UCSD-AML1 (cell line): ENCODE results near the gene RBMS1.

Experiments
- DNase-seq: peaks from one replicate; lab custom pipeline; 2025; ENCODE audit not compliant: unreplicated experiment; lab: John Stamatoyannopoulos, UW

Gene RBMS1

DNA sequence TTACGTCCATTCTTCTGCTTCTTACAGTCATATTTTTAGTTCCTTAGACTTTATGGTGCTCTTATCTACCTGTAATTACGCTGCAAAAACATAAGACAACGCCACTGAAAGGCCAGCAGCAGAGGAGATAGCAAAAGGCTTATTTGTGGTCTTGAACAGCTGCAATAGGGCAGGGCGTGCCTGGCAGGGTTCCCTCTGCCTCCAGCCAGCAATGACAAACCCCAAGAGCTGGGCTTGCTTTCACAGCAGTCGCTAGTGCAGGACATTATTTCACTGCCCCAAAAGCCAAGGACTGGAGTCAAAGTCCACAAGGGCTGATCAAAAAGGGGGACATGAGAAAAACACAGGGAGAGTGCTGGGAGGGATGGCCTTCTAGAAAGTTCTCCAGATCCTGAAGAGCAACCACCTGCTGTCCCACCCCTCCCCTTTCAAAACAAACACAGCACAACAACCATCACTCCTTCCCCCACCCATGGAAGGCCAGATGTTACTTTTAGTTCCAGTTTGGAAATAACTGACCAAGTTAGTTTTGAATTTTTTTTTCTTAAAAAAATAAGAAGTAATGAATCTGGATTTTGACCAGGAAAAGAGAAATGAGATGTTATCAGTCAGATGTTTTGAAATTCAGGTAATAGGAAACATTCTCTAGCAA lies 127.8 kb downstream of the RBMS1 start:
- no peak for DNase-seq

GRCh38 chr2:160364364-160364763 lies 129.2 kb downstream of the RBMS1 start:
- no peak for DNase-seq

- no peak for DNase-seq
These were observed 129.6 kb downstream of the RBMS1 start for GRCh38 chr2:160363961-160364360.

DNA sequence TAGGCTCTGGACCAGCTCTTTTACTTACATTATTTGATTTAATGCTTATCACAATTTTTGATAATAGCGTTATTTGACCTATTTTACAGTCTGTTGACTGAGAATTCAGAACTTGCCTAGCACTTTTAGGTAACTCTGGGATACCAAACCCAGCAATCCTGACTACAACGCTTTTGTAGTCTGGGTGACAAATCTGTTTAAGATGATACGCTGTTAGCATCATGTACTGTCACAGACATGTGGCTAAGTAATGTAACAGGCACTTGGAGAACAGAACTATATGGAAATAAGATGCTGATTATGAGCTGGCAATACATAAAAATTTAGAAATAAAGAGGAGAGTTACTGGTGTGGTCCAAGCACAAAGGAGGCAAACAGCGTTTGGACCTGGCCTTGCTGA lies 130.6 kb downstream of the RBMS1 start:
- no peak for DNase-seq

GRCh38 chr2:160362541-160362940 lies 131.1 kb downstream of the RBMS1 start:
- DNase-seq, result no peak

GRCh38 chr2:160362018-160362417 lies 131.6 kb downstream of the RBMS1 start:
- DNase-seq, result no peak

GRCh38 chr2:160360089-160360757 lies 133.4 kb downstream of the RBMS1 start:
- no peak for DNase-seq

DNA sequence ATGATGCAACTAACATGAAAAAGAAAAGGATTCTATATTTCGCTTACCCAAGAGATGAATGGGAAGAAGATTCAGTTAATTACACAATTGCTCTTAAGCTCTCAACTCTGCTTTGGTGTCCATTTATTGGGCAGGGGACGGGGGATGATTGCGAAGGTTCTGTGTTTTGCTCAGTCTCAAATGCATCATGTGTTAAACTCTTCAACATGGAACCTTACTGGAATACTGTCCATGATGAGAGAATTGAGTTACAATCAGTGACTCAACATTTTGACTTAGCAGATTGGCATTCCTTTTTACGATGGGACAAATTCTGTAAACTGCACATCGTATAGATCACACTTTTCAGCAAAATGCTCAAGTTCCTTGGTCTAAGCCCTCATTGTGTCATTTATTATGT lies 135.6 kb downstream of the RBMS1 start:
- no peak for DNase-seq

GRCh38 chr2:160356485-160356884 lies 137.1 kb downstream of the RBMS1 start:
- no peak for DNase-seq

DNA sequence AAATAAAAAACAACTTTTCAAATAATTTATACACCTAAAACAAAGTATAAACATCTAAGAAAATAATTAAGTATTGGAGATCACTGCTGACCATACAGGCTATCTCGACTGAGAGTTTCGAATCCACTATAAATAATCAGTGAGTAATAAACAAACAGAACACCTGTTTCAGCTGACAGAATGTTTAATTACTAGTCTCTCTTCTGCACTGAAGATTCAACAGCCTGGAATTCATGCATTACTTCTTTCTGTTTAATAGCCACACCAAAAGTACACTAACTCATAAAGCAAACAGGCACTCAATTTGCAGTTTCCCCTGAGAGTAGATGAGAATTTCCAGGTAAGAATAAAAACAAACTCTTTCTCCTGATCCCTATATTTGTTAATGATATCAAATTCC lies 138.5 kb downstream of the RBMS1 start:
- DNase-seq, result no peak

DNA sequence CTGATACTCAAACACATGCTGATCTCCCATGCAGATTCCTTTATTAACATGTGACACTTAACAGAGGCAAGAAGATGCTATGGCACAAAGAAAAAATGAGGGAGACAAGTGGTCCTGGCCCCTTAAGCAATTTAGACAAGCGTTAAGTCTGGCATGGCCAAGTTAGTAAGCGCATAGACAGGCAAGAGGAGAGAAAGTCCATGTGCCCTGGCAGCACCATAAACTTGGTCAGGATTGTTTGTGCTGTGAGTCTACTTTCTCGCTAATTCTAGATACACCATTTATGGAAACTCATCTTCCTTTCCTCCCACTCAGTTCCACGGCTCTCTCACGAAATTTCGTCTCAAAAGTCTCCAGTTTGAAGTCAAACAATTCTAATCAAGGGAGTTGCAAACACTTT lies 138.9 kb downstream of the RBMS1 start:
- DNase-seq, result no peak

GRCh38 chr2:160353813-160354212 lies 139.8 kb downstream of the RBMS1 start:
- DNase-seq, result no peak

DNA sequence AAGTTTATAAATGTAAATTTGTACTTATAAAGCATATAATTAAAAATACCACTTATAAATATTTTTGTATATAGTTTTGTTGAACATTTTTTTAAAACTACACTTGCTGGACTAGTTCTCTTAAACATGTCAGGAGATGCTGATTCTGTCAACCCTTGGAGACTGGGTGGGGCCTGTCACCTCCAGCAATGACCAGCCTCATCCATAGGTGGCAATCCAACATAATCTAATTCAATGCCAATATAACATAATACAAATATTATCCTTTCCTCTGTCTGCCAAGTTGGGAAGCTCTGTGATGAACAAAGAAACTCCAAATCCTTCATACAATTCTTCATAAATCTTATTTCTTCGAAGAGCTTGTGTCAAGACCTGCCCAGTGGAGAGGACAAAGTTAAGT lies 140.4 kb downstream of the RBMS1 start:
- peak; percentile 18 for DNase-seq

GRCh38 chr2:160352500-160352899 lies 141.1 kb downstream of the RBMS1 start:
- no peak for DNase-seq

- no peak for DNase-seq
These were observed 141.7 kb downstream of the RBMS1 start for GRCh38 chr2:160351956-160352355.

- no peak for DNase-seq
These were observed 144.3 kb downstream of the RBMS1 start for GRCh38 chr2:160349306-160349705.

GRCh38 chr2:160347269-160347863 lies 146.2 kb downstream of the RBMS1 start:
- DNase-seq, result no peak

DNA sequence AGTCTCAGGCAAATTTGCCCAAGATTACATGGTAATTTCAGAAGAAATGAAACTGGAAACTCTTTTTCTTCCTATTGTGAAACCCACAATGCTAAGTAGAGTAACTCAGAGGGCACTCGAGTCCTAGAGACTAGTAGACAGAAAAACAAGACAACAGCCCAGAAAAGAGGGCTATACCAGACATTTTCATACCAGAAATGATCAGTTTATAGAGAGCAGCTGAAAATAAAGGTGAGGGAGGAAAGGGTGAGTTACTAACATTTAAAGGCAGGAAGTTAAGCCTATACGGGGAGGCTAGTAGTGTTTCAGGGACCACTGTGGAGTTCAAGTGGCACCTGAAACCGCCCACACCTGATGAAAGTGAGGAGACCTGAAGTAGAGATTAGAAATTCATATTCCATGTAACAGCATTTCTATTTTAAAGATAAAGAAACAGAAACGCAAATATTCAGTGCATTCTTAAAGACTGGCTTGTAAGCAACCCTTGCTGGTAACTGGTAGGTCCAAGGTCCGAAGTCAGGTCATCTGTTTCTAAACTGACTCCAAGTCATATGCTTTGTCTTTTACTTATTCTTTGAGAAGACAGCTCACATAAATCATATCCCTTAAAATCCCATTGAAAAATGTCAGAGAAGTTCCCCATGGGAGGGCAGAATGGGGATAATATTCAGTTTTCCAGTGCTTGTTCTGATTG lies 148.4 kb downstream of the RBMS1 start:
- no peak for DNase-seq

DNA sequence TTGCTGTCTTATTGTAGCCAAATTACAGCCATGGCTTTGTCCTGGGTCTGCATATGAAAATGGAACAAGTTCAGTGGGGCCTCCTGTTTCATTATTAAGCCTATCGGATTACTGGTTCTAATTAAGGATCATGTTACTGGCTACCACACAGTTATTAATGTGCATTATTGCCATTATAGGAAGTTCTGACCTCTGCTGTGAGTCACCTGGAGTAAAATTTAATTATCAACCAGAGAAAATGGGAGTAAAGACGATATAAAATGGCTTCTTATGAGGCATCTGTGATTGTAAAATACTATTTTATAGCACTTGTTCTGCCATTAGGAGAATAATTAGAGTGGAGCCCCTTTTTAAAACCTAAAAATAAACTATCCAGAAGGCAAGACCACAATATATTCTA lies 150.2 kb downstream of the RBMS1 start:
- DNase-seq, result no peak

DNA sequence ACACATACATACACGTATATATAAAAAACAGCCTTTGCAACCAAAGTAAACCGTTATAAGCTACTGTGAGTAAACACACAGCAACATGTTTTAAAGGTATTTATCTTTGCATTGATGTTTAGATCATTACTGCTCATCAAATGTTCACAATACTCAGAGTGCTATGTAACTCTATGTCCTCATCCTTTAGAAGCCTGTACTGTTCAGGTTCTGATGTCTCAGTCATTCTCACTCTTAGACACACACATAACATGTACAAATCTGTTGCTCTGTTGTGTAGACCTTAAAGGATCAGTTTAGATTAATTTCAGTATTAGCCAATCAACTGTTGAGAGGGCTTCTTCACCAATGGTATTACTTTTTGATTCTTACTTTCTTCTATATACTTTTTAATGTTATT lies 153.9 kb downstream of the RBMS1 start:
- DNase-seq, result no peak

DNA sequence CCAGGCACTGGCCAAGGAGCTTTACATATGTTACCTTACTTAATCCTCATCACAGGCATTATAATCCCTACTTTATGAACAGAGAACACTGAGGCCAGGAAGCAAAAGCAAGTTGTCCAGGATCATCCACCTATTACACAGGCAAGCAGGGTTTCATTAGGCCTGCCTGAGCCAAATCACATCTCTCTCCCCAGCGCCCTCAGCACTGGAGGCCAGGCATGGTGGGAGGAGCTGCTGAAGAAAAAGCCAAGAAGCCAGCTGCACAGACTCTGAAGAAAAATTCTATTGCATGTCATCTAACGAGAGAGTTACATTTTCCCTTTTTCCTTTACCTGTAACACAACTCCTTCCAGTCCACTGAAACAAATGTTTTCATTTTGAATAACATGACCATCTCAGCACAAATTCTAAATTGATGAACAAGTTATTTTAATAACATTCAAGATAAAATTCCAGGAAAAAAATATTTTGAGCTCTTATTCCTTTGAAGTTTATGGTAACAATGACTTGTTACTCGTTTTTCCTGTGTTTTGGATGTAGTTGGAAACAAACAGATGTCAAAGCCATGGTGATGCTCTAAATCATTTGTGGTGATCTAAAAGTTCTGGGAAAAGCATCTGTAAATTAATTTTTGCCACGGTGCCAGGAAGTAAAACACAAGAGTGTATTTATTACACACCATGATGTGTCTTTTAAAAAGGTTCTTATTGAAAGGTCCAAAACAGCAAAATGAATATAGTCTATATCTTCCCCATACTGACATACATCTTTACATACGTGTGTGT lies 154.5 kb downstream of the RBMS1 start:
- no peak for DNase-seq
